T-helper 17 cell (primary cell): ENCODE results near the gene CASZ1. TPM values are rescaled to one million over a fixed set of nuclear protein-coding genes. Genes with fewer than 3 reads are reported as not detected.

Source experiments
- ATAC-seq: fragments of 150-1000 bp; cut with Tn5 transposase; 2 replicates; pipeline ENCODE4 v1.10.0; 2021; ENCODE audit warnings: mild to moderate bottlenecking, moderate library complexity
- DNase-seq, 3 donors: peaks; one replicate each; pipeline versions ENCODE4 v3.0.0 to v3.0.0-alpha.2; 2020 to 2021
- H3K9me3 ChIP-seq: one replicate; pipeline ENCODE4 v1.7.0; 2013; ENCODE audit warnings: low read length, mild to moderate bottlenecking; ENCODE audit not compliant: control insufficient read depth, poor library complexity, severe bottlenecking
- H3K27ac Mint-ChIP-seq: one replicate; pipeline ENCODE4 v1.8.0; 2022; ENCODE audit warnings: mild to moderate bottlenecking, moderate library complexity, mixed read lengths
- H3K27me3 Mint-ChIP-seq: one replicate; pipeline ENCODE4 v1.8.0; 2022; ENCODE audit warnings: mixed read lengths
- H3K36me3 Mint-ChIP-seq: one replicate; pipeline ENCODE4 v1.8.0; 2022; ENCODE audit warnings: low read depth, mixed read lengths
- H3K4me1 Mint-ChIP-seq: one replicate; pipeline ENCODE4 v1.8.0; 2022; ENCODE audit warnings: mild to moderate bottlenecking, mixed read lengths
- H3K4me3 Mint-ChIP-seq: one replicate; pipeline ENCODE4 v1.8.0; 2022; ENCODE audit warnings: mild to moderate bottlenecking, moderate library complexity, mixed read lengths
- total RNA-seq, 4 donors: library from RNA in 2 of 4; stranded (reverse) in 2 of 4; gene quantifications; one replicate each; pipeline ENCODE4 v1.2.3 and lab custom pipeline; 2022 to 2026

Gene CASZ1
- total RNA-seq, 2 donors from 2014 or later: 20.8 to 21.2 TPM

GRCh38 chr1:10615932-10616671 lies 180.3 kb downstream of the CASZ1 start:
- H3K27ac Mint-ChIP-seq: no peak overlapping the region
- DNase-seq: no peak

GRCh38 chr1:10615332-10615731 lies 181.1 kb downstream of the CASZ1 start:
- Mint-ChIP-seq H3K27me3 (no peaks in the 10 kb centered on the region), H3K36me3 (no peaks in the 10 kb centered on the region)

More at GRCh38 chr1:10615932-10616671, 180.3 kb downstream of the CASZ1 start:
- H3K36me3 Mint-ChIP-seq: no peaks in the 10 kb centered on the region
- H3K9me3 ChIP-seq: no peaks in the 10 kb centered on the region
- H3K27me3 Mint-ChIP-seq: no peaks in the 10 kb centered on the region
- H3K4me3 Mint-ChIP-seq: no peak overlapping the region
- no peak for ATAC-seq
- H3K4me1 Mint-ChIP-seq: peaks cover 7% of the 10 kb centered on the region

GRCh38 chr1:10614377-10615225 lies 181.8 kb downstream of the CASZ1 start:
- Mint-ChIP-seq H3K4me1 (peaks cover 7% of the 10 kb centered on the region), H3K27ac (peak overlapping the region; percentile 53), H3K4me3 (no peak overlapping the region), H3K36me3 (no peaks in the 10 kb centered on the region), H3K27me3 (no peaks in the 10 kb centered on the region)
- H3K9me3 ChIP-seq: no peaks in the 10 kb centered on the region
- ATAC-seq (no peak), DNase-seq (no peak)

More at GRCh38 chr1:10615332-10615731, 181.1 kb downstream of the CASZ1 start:
- DNase-seq (no peak), ATAC-seq (no peak)
- H3K9me3 ChIP-seq: no peaks in the 10 kb centered on the region
- H3K4me3 Mint-ChIP-seq: no peak overlapping the region
- H3K27ac Mint-ChIP-seq: peak overlapping the region; percentile 43
- peaks cover 7% of the 10 kb centered on the region for H3K4me1 Mint-ChIP-seq

- DNase-seq (no peak), ATAC-seq (no peak)
- H3K4me1 Mint-ChIP-seq: peaks cover 7% of the 10 kb centered on the region
- H3K4me3 Mint-ChIP-seq: no peak overlapping the region
- H3K36me3 Mint-ChIP-seq: no peaks in the 10 kb centered on the region
- H3K9me3 ChIP-seq: no peaks in the 10 kb centered on the region
- no peaks in the 10 kb centered on the region for H3K27me3 Mint-ChIP-seq
- peak overlapping the region; percentile 53 for H3K27ac Mint-ChIP-seq
Observed at GRCh38 chr1:10613861-10614260, 182.6 kb downstream of the CASZ1 start.

- no peak for DNase-seq
- Mint-ChIP-seq H3K27ac (no peak overlapping the region), H3K36me3 (no peaks in the 10 kb centered on the region), H3K27me3 (no peaks in the 10 kb centered on the region), H3K4me1 (peaks cover 7% of the 10 kb centered on the region), H3K4me3 (no peak overlapping the region)
- no peak for ATAC-seq
- no peaks in the 10 kb centered on the region for H3K9me3 ChIP-seq
Observed at GRCh38 chr1:10613340-10613739, 183.1 kb downstream of the CASZ1 start.

- ATAC-seq (no peak), DNase-seq (no peak)
- no peaks in the 10 kb centered on the region for H3K36me3 Mint-ChIP-seq
- no peak overlapping the region for H3K4me3 Mint-ChIP-seq
- H3K9me3 ChIP-seq: no peaks in the 10 kb centered on the region
- peaks cover 7% of the 10 kb centered on the region for H3K4me1 Mint-ChIP-seq
- H3K27ac Mint-ChIP-seq: no peak overlapping the region
- no peaks in the 10 kb centered on the region for H3K27me3 Mint-ChIP-seq
Observed at GRCh38 chr1:10612436-10613160, 183.8 kb downstream of the CASZ1 start.

- H3K9me3 ChIP-seq: no peaks in the 10 kb centered on the region
- Mint-ChIP-seq H3K4me3 (no peak overlapping the region), H3K36me3 (no peaks in the 10 kb centered on the region)
Observed at GRCh38 chr1:10610901-10611600, 185.4 kb downstream of the CASZ1 start.

GRCh38 chr1:10608690-10609089 lies 187.8 kb downstream of the CASZ1 start:
- DNase-seq (no peak), ATAC-seq (no peak)
- Mint-ChIP-seq H3K4me1 (peaks cover 4% of the 10 kb centered on the region), H3K4me3 (no peak overlapping the region), H3K36me3 (peaks cover 2% of the 10 kb centered on the region), H3K27me3 (no peaks in the 10 kb centered on the region), H3K27ac (no peak overlapping the region)
- H3K9me3 ChIP-seq: no peaks in the 10 kb centered on the region

More at GRCh38 chr1:10610901-10611600, 185.4 kb downstream of the CASZ1 start:
- Mint-ChIP-seq H3K27me3 (no peaks in the 10 kb centered on the region), H3K4me1 (peaks cover 6% of the 10 kb centered on the region), H3K27ac (no peak overlapping the region)
- ATAC-seq (no peak), DNase-seq (no peak)

GRCh38 chr1:10607228-10607627 lies 189.2 kb downstream of the CASZ1 start:
- Mint-ChIP-seq H3K27ac (no peak overlapping the region), H3K4me3 (no peak overlapping the region), H3K27me3 (no peaks in the 10 kb centered on the region), H3K36me3 (peaks cover 2% of the 10 kb centered on the region), H3K4me1 (peaks cover 4% of the 10 kb centered on the region)
- DNase-seq: no peak
- no peak for ATAC-seq
- H3K9me3 ChIP-seq: no peaks in the 10 kb centered on the region

- Mint-ChIP-seq H3K4me1 (peaks cover 4% of the 10 kb centered on the region), H3K27me3 (no peaks in the 10 kb centered on the region), H3K36me3 (peaks cover 2% of the 10 kb centered on the region), H3K27ac (no peak overlapping the region), H3K4me3 (no peak overlapping the region)
- no peaks in the 10 kb centered on the region for H3K9me3 ChIP-seq
- no peak for ATAC-seq
- DNase-seq: no peak
Observed at GRCh38 chr1:10606064-10606463, 190.4 kb downstream of the CASZ1 start.

- DNase-seq (no peak), ATAC-seq (no peak)
- H3K9me3 ChIP-seq: no peaks in the 10 kb centered on the region
- peaks cover 4% of the 10 kb centered on the region for H3K4me1 Mint-ChIP-seq
- H3K36me3 Mint-ChIP-seq: peaks cover 2% of the 10 kb centered on the region
- no peaks in the 10 kb centered on the region for H3K27me3 Mint-ChIP-seq
- no peak overlapping the region for H3K4me3 Mint-ChIP-seq
- no peak overlapping the region for H3K27ac Mint-ChIP-seq
Observed at GRCh38 chr1:10604966-10605365, 191.5 kb downstream of the CASZ1 start.

GRCh38 chr1:10602936-10603335 lies 193.5 kb downstream of the CASZ1 start:
- H3K9me3 ChIP-seq: no peaks in the 10 kb centered on the region
- peak overlapping the region; percentile 71 for H3K27ac Mint-ChIP-seq
- DNase-seq (no peak), ATAC-seq (no peak)
- H3K27me3 Mint-ChIP-seq: no peaks in the 10 kb centered on the region
- H3K4me1 Mint-ChIP-seq: peaks cover 4% of the 10 kb centered on the region
- H3K4me3 Mint-ChIP-seq: no peak overlapping the region
- peaks cover 5% of the 10 kb centered on the region for H3K36me3 Mint-ChIP-seq
